PC-3 (cell line): ENCODE data around the gene NTNG1. TPM values are rescaled to one million over a fixed set of nuclear protein-coding genes. Genes with fewer than 3 reads are reported as not detected.
"Not testable (repeated sequence)": the region's sequence is repeated elsewhere in the genome, so short reads cannot be mapped to it uniquely, and the experiment has no call there.

ENCODE experiments used
- ATAC-seq: fragments of 200-7000 bp; cut with Tn5 transposase; 2 replicates; pipeline ENCODE4 v1.9.1; 2020; ENCODE audit warnings: mild to moderate bottlenecking, moderate library complexity
- Bru-seq: library from RNA; stranded (reverse); fragments of 400-500 nt; gene quantifications from one replicate; lab custom pipeline; 2021; lab: Mats Ljungman, UMichigan
- BruChase-seq, 2 experiments: library from RNA; stranded (reverse); fragments of 400-500 nt; gene quantifications; one replicate each; lab custom pipeline; 2021; lab: Mats Ljungman, UMichigan
- BruUV-seq: library from RNA; stranded (reverse); fragments of 400-500 nt; replicated peaks from 2 replicates; lab custom pipeline; 2021; lab: Mats Ljungman, UMichigan
- CTCF ChIA-PET: fragments of 300-600 bp; sonication (Branson Sonifier 250); formaldehyde crosslinking; loops from one replicate; lab custom pipeline; 2022; ENCODE audit warnings: antibody characterized with exemption; lab: Charles Lee
- POLR2A ChIA-PET: fragments of 300-600 bp; sonication (Branson Sonifier 250); formaldehyde crosslinking; loops from one replicate; lab custom pipeline; 2022; ENCODE audit warnings: antibody characterized with exemption; ENCODE audit not compliant: unreplicated experiment; lab: Charles Lee
- DNase-seq: peaks from one replicate; pipeline ENCODE4 v3.0.0-alpha.2; 2015
- H2AFZ ChIP-seq: fragments of 300-600 bp; sonication (generic); 2 replicates; pipeline ENCODE4 v1.6.0; 2016; ENCODE audit warnings: antibody characterized with exemption, low read length
- H3F3A ChIP-seq: fragments of 300-600 bp; sonication (generic); one replicate; pipeline ENCODE4 v1.6.0; 2017; ENCODE audit warnings: antibody characterized with exemption, low read length, control low read depth, mild to moderate bottlenecking; ENCODE audit not compliant: unreplicated experiment
- H3K27ac ChIP-seq: fragments of 300-600 bp; sonication (generic); 2 replicates; pipeline ENCODE4 v1.5.1; 2016; ENCODE audit warnings: mild to moderate bottlenecking, low read length
- H3K27me3 ChIP-seq: fragments of 300-600 bp; sonication (generic); 2 replicates; pipeline ENCODE4 v1.6.1; 2016; ENCODE audit warnings: low read length, mixed read lengths
- H3K36me3 ChIP-seq: fragments of 300-600 bp; sonication (generic); 2 replicates; pipeline ENCODE4 v1.6.1; 2016; ENCODE audit warnings: low read depth, mixed run types, low read length, mixed read lengths
- H3K4me1 ChIP-seq: fragments of 300-600 bp; sonication (generic); 2 replicates; pipeline ENCODE4 v1.5.1; 2016; ENCODE audit warnings: low read length; ENCODE audit not compliant: insufficient read depth
- H3K4me2 ChIP-seq: fragments of 300-600 bp; sonication (generic); 2 replicates; pipeline ENCODE4 v1.6.0; 2016; ENCODE audit warnings: low read length
- H3K4me3 ChIP-seq: fragments of 300-600 bp; sonication (generic); 2 replicates; pipeline ENCODE4 v1.5.1; 2016; ENCODE audit warnings: mild to moderate bottlenecking, low read length, mixed read lengths
- H3K79me2 ChIP-seq: fragments of 300-600 bp; sonication (generic); 2 replicates; pipeline ENCODE4 v1.6.1; 2017; ENCODE audit warnings: low read length, mixed read lengths
- H3K9ac ChIP-seq: fragments of 300-600 bp; sonication (generic); 2 replicates; pipeline ENCODE4 v1.6.0; 2016; ENCODE audit warnings: mild to moderate bottlenecking, low read length
- H3K9me2 ChIP-seq: fragments of 300-600 bp; sonication (generic); replicated peaks from 2 replicates; pipeline ENCODE4 v1.6.1; 2016; ENCODE audit warnings: mixed run types, low read length, mixed read lengths
- H3K9me3 ChIP-seq: fragments of 300-600 bp; sonication (generic); 2 replicates; pipeline ENCODE4 v1.6.1; 2016; ENCODE audit warnings: low read length, mixed read lengths
- H4K20me1 ChIP-seq: fragments of 300-600 bp; sonication (generic); 2 replicates; pipeline ENCODE4 v1.6.1; 2016; ENCODE audit warnings: low read length, mixed read lengths
- EZH2 ChIP-seq: fragments of 300-600 bp; sonication (generic); IDR thresholded peaks from one replicate; pipeline ENCODE4 v1.6.1; 2017; ENCODE audit warnings: antibody characterized with exemption, mild to moderate bottlenecking, low read length; ENCODE audit not compliant: unreplicated experiment
- EZH2phosphoT487 ChIP-seq: fragments of 300-600 bp; sonication (generic); IDR thresholded peaks from 2 replicates; pipeline ENCODE4 v1.6.1; 2018; ENCODE audit warnings: mild to moderate bottlenecking, antibody characterized with exemption, low read length, borderline replicate concordance
- intact Hi-C: fragments of 100-400 bp; cut with micrococcal nuclease; formaldehyde crosslinking; loops from 2 replicates; pipeline ENCODE4 v1.9.0; 2023
- long read RNA-seq: library from polyadenylated mRNA; unstranded; transcript quantifications from one replicate; pipeline ENCODE4 v2.0.0, GENCODE V29; 2021; ENCODE audit not compliant: unreplicated experiment
- total RNA-seq: library from RNA; depleted of rRNA; stranded (reverse); fragments of >200 nt; gene quantifications from 2 replicates; pipeline ENCODE4 v1.2.3, GENCODE V29; 2014; rRNA removed
- TF ChIP-seq, protein P1 (sequence below): fragments of 300-600 bp; sonication (generic); conservative IDR thresholded peaks from 2 replicates; pipeline ENCODE4 v1.5.1; 2017; ENCODE audit warnings: antibody characterized with exemption, low read depth, mild to moderate bottlenecking, low read length

Gene NTNG1
- 6.7 and 6.8 TPM in 2 replicates for total RNA-seq
- Bru-seq, nascent RNA, result percentile 63 among the genes with signal in this experiment
- percentile 50 among the genes with signal in this experiment for BruChase-seq, experiment 1, labeled RNA remaining after a 6-hour chase
- percentile 67 among the genes with signal in this experiment for BruChase-seq, experiment 2, labeled RNA remaining after a 2-hour chase
- long read RNA-seq, partial matches to known transcripts, result 15 of 37 reads
- long read RNA-seq, other reads (novel, unspliced or antisense), result 20 of 37 reads

GRCh38 chr1:107140703-107141490 is at the start of gene NTNG1:
Gene NTNG1 (plus strand): TSS chr1:107141039.
- peak within 1 kb of the TSS; percentile 96 for H2AFZ ChIP-seq
- H3K36me3 ChIP-seq, result no peaks in the 10 kb centered on the region
- H3K4me1 ChIP-seq, result peaks cover 36% of the 10 kb centered on the region
- no peaks in the 10 kb centered on the region for H4K20me1 ChIP-seq
- TF ChIP-seq, protein P1, sequence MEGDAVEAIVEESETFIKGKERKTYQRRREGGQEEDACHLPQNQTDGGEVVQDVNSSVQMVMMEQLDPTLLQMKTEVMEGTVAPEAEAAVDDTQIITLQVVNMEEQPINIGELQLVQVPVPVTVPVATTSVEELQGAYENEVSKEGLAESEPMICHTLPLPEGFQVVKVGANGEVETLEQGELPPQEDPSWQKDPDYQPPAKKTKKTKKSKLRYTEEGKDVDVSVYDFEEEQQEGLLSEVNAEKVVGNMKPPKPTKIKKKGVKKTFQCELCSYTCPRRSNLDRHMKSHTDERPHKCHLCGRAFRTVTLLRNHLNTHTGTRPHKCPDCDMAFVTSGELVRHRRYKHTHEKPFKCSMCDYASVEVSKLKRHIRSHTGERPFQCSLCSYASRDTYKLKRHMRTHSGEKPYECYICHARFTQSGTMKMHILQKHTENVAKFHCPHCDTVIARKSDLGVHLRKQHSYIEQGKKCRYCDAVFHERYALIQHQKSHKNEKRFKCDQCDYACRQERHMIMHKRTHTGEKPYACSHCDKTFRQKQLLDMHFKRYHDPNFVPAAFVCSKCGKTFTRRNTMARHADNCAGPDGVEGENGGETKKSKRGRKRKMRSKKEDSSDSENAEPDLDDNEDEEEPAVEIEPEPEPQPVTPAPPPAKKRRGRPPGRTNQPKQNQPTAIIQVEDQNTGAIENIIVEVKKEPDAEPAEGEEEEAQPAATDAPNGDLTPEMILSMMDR, result no peak
- BruUV-seq, result no TSS peak
- H3K79me2 ChIP-seq, result peaks cover 13% of the 10 kb centered on the region; the same call in 1 of the 2 replicates
- peak within 1 kb of the TSS; percentile 96 for H3K4me3 ChIP-seq
- ChIA-PET POLR2A (interaction anchor here (0.7 kb wide), 1 partner anchor 85 kb away, joined by 3 read pairs; no protein-coding TSS in a partner anchor), CTCF (interaction anchor here (0.7 kb wide), 1 partner anchor 393 kb away, joined by 5 read pairs; no protein-coding TSS in a partner anchor)
- H3F3A ChIP-seq, result no peaks in the 10 kb centered on the region
- peak within 1 kb of the TSS; percentile 96 for H3K4me2 ChIP-seq
- peak; percentile 20 for ATAC-seq
- H3K27ac ChIP-seq, result peak within 1 kb of the TSS; percentile 65
- peak within 1 kb of the TSS; percentile 53 for H3K9ac ChIP-seq
- intact Hi-C loops, result loop anchor here (2.0 to 5.0 kb wide), 5 partner anchors 64 to 1014 kb away; no protein-coding TSS in a partner anchor
- H3K9me2 ChIP-seq, result no peaks in the 10 kb centered on the region
- H3K27me3 ChIP-seq, result no peaks in the 10 kb centered on the region
- peak; percentile 64 for DNase-seq
- no peaks in the 10 kb centered on the region for H3K9me3 ChIP-seq

DNA sequence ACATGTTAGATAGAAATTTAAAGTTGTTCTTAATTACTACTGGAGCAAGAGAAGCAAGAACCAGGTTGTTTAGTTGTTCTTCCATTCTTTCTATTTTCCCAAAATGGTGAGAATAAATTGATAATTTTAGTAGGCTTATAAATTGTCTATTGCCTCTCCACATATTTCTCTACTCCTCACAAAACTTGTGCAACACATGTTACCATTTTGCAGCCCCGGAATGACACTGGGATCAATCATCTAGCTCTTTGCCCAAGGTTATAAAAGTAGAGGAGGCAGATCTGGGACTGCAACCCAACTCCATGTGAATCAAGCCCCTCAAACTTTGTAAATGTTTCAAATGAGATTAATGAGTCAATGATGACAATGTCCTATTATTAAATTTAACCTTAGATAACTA is 49.4 kb upstream of the NTNG1 start:
- BruUV-seq, result no TSS peak
- no peaks in the 10 kb centered on the region for H3K4me1 ChIP-seq

DNA sequence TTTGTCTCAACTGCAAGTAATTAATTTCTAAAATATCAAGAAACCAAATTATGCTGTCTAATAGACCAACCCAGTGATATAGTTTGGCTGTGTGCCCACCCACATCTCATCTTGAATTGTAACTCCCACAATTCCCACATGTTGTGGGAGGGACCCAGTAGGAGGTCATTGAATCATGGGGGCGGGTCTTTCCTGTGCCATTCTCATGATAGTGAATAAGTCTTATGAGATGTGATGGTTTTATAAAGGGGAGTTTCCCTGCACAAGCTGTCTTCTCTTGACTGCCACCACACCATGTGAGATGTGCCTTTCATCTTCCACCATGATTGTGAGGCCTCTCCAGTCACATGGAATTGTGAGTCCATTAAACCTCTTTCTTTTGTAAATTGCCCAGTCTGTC is 47.4 kb upstream of the NTNG1 start:
- H3K4me3 ChIP-seq, ATAC-seq, CTCF ChIA-PET, H3K9me2 ChIP-seq, H3K4me1 ChIP-seq, H3K27ac ChIP-seq, BruUV-seq, H3F3A ChIP-seq, H3K4me2 ChIP-seq, H3K36me3 ChIP-seq, H3K79me2 ChIP-seq, H3K9ac ChIP-seq, intact Hi-C loops, H2AFZ ChIP-seq, POLR2A ChIA-PET, H3K9me3 ChIP-seq, H4K20me1 ChIP-seq, DNase-seq, H3K27me3 ChIP-seq: not testable (repeated sequence)

More for the DNA sequence above, 49.4 kb upstream of the NTNG1 start:
- no peaks in the 10 kb centered on the region for H3K9me3 ChIP-seq
- no peak overlapping the region for H3K4me3 ChIP-seq
- TF ChIP-seq EZH2phosphoT487 (no peak), EZH2 (no peak)
- TF ChIP-seq, protein P1, result no peak
- ChIA-PET POLR2A (no interaction called here), CTCF (no interaction called here)
- no peak overlapping the region for H3K27ac ChIP-seq
- no peaks in the 10 kb centered on the region for H3K79me2 ChIP-seq
- H3K4me2 ChIP-seq, result no peak overlapping the region
- ATAC-seq, result no peak
- no peaks in the 10 kb centered on the region for H3K9me2 ChIP-seq
- DNase-seq, result no peak
- no peaks in the 10 kb centered on the region for H3K36me3 ChIP-seq
- H2AFZ ChIP-seq, result no peak overlapping the region
- intact Hi-C loops, result no loop called here
- no peaks in the 10 kb centered on the region for H3F3A ChIP-seq
- H3K27me3 ChIP-seq, result no peaks in the 10 kb centered on the region
- H4K20me1 ChIP-seq, result no peaks in the 10 kb centered on the region
- H3K9ac ChIP-seq, result no peak overlapping the region
